Measurements from ENCODE around the gene MTMR10.

MTMR10 gene

DNA sequence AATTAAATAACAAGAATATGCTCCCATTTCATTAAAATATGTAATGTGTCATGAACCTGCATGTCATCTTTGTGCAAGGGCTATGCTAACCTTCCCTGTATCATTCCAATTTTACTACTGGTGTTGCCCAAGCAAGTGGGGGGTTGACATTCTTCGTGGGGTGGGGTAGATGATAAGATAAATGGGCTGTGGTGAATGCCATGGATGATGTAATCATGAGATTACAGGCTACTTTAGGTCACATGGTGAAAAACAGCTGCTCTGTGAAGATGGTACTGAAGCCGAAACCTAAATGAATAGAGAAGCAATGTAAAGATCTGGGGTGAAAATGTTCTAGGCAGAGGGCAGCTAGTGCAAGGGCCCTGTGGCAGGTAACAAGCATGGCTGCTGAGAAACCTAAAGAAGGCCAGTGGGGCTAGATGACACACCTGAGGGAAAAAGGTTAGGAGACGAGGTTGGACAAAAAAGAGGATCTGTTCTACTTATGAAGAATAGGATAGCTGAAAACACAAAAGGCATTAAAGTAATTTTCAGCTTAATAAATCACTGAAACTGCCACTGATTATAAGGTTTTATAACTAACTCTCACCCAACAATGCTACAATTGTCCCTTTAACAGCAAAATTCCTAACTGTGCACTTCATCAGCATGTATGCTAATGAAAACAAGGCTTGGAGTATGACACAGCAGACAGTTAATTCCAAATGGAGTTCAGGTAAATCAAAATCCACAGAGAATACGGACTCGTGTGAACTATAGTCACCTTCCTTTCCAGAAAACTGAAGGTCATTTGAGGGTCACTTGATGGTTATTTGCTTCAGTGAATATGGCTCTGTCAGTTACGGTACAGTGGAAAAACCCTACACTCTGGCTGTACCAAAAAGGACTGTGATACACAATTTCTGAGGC is 35.0 kb downstream of the MTMR10 start:
- no peak for DNase-seq

DNA sequence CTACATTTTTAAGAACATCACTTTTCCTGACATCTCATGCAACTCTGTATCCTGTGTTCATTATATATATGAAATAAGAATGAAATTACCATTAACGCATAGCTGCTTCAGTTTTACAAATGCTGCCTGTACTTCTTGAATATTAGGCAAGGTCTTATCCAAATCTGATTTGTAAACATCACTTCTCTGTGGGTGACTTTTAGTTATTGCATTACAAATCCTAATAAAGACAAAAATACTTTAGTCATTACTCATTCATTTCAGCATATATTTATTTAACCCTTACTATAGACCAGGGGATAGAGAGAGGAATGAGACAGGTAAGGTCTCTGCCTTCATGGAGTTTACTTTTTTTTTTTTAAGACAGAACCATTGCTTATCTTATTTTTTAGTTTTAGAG is 36.8 kb downstream of the MTMR10 start:
- DNase-seq = no peak

GRCh38 chr15:30953731-30954378 is 37.6 kb downstream of the MTMR10 start:
- DNase-seq = no peak

DNA sequence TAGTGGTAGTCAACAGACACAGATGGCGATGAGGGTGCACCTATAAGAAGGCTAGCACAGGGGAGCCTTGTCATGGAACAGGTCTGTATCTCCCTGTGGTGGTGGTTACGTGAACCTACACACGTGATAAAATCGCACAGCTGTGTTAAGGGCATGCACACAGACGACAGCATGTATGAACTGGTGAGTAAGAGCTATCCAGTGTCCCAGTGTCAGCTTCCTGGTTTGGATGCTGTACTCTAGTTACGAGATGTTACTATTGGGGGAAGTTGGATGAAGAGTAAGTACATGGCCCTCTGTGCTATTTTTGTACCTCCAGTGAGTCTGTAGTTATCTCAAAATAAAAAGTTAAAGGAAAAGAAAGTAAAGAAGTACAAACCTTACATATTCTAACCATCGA is 38.2 kb downstream of the MTMR10 start:
- DNase-seq = no peak

GRCh38 chr15:30943654-30944335 is 47.6 kb downstream of the MTMR10 start:
- DNase-seq = no peak

- no peak for DNase-seq
These were observed 49.9 kb downstream of the MTMR10 start for GRCh38 chr15:30941520-30941919.

DNA sequence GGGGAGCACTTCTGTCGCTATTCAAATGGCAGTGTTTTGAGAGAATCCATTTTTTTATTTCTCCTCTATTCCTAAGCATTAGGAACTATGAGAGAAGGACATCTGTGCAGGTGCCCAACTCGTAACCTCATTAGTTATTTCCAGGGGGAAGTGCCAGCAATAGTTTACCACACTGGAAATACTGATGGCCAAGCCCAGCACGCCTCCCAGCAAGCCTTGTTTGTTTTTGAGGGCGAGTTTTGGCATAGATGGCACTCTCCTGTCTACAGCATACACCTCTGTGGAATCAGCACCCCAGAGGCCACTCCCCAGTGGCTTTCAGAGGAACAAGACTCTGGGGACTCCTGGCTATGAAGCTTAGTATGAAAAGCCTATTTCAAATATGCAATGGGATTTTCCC is 51.1 kb downstream of the MTMR10 start:
- no peak for DNase-seq

GRCh38 chr15:30939161-30939560 is 52.3 kb downstream of the MTMR10 start:
- DNase-seq = no peak

- DNase-seq = no peak
These were observed 58.1 kb downstream of the MTMR10 start for GRCh38 chr15:30933293-30933692.

DNA sequence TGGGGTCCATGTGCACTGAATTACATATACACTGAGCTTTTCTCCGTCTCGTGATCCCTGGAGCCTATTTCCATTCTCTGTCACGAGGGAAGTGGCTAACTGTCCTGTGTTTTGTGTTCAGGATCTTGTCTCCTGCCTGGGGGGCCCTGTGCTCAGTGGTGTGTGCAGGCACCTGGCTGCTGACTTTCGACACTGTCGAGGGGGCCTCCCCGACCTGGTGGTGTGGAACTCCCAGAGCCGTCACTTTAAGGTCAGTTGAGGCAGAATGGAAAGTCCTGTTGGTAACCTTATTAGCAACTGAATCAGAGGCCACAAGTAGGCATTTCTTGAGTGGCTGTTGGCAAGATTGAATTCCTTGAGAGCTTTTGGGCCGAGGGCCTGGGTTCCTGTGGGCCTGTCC is 61.0 kb downstream of the MTMR10 start:
- no peak for DNase-seq

DNA sequence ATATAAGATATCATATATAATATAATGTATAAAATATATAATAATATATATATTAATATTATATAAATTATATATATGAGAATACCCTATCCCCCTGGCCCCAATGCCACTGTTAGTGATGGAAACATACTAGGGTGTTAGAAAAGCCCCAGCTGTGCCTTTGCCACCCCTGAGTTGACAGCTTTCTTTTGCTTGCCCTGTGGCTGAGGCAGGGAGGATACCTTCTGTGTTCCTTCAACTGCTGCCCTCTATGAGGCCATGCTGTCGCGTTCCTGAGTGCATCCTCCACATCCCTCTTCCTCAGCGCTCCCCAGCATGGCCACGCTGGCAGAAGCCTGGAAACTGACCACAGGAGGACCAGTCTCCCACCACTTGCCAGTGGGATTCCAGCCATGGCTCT is 61.4 kb downstream of the MTMR10 start:
- no peak for DNase-seq

DNA sequence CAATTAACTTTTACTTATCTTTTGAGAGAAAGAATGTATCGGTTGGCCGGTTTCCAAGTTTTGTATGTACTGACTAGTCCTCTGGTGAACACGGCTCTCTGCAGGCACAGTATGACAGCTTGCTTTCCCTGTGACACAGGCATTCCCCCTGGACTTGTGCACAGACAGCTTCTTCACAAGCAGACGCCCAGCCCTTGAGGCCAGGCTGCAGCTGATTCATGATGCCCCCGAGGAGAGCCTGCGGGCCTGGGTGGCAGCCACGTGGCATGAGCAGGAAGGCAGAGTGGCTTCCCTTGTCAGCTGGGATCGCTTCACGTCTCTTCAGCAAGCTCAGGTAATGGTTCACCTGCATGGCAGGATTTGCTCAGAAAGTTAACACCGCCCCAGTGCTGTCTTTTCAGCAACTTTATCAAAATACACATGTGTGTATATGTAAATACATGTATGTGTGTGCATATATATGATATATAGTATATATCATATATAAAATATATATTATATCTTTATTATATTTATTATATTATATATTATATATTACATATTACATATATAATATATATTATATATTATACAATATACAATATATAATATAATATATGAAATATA is 62.3 kb downstream of the MTMR10 start:
- DNase-seq = no peak

- DNase-seq = no peak
These were observed 63.4 kb downstream of the MTMR10 start for GRCh38 chr15:30928076-30928475.

DNA sequence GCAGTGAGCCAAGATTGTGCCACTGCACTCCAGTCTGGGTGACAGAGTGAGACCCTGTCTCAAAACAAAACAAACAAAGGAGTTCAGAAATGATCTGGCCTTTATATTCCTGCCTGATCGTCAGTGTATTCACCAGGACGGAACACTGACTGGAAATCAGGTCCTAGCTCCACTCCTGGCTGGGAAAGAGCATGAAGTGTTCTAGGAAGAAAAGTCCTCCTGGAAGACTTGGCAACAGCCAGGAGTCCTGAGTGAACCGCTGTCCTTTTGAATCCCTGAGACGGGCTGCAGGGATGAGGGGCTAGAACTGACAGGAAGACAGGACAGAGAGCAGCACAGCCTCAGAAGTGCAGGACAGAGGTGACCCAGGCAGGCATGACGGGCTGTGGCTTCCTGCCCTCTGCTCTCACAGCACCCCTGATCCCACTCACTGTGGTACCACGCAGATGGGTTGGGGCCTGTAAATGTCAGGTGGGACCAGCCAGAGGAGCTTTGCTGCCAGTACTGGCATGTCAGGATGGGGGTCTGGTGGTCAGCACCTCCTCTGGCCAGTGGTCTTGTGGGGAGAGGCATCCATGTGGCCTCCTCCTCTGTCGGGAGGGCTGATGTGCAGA is 64.2 kb downstream of the MTMR10 start:
- no peak for DNase-seq

DNA sequence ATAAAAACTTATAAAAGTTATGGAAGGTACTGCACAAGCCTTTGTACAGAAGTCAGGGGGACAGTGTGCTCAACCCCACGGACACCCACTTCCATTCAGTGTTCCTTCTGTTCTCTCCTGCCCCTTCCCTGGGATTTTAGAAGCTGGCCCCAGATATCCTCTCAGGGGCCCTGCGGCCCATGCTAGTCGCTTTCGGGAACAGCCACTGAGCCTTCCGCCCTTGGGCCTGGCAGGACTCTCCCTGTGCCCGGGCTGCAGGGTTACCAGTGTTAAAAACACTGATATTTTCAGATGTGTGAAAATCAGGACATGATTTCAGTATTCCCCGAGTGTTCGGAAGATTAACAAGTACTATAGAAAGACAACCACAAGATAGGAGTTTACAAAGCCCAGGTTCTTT is 65.3 kb downstream of the MTMR10 start:
- DNase-seq = no peak

GRCh38 chr15:30925686-30926085 is 65.7 kb downstream of the MTMR10 start:
- DNase-seq = no peak

DNA sequence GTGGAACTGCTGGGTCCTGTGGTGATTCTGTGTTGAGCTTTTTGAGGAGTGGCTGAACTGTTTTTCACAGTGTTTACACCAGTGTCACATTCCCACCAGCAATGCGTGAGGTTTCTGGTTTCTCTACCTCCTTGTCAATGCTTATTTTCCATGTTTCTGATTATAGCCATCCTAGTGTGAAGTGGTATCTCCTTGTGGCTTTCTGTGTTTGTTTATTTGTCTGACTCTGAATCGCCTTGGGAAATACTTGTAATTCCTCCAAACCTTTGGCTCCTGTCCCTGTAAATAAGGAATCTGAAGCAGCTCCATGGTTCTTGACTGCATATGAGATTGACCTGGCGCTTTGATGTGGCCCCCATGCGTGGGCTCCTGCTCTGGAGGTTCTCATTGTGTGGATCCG is 67.1 kb downstream of the MTMR10 start:
- no peak for DNase-seq

GRCh38 chr15:30923429-30923828 is 68.0 kb downstream of the MTMR10 start:
- no peak for DNase-seq

DNA sequence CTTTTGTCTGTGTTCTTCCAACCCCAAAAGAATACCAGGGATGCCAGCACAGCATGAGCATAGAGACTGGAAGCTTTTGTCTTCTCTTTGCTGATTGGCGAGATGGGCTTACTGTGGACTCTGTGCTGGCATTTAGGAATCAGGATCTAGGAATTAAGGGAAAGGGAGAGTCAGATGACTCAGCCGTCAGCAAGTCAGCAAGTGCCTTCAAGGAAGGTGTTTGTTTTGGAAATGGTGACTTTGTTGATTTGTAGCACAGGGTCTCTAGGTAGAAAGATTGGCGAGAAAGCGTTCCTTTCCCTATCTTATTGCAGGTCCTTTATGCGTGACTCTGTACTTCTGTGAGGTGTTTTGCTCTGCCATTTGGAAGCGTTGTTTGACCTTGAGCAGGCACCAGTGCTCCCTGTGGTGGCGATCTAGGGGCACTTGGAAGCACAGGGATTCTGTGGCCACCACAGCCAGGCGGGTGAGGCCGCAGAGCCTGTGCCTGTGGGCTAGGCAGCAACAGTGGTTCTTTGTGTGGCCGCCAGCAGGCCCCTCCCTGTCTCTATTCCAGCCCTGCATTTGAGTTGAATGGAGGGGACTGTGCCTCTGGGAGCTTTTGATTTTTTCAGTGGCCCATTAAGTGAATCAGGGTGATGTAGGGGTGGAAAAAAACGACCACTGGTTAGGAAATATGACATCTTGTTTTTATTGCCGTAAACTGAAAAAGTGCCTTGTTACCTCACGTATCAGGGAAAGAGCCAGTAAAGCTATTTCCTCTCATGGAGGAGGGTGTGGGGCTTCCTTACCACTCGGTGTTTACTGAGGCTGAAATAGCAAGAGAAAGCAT is 68.7 kb downstream of the MTMR10 start:
- DNase-seq = no peak

- DNase-seq = no peak
These were observed 69.5 kb downstream of the MTMR10 start for GRCh38 chr15:30921781-30922479.

GRCh38 chr15:30921106-30921505 is 70.3 kb downstream of the MTMR10 start:
- no peak for DNase-seq

Data from activated gamma-delta T cell (primary cell).